GM12801 (cell line): ENCODE data around the gene EIF2B2.

Experiments
- CTCF ChIP-seq: IDR thresholded peaks from one replicate; pipeline ENCODE4 v1.5.1; 2011; ENCODE audit warnings: control low read depth; ENCODE audit not compliant: insufficient read length; ENCODE audit errors: extremely low read depth

The EIF2B2 gene

GRCh38 chr14:74984236-74985027 is 18.3 kb upstream of the EIF2B2 start:
- no peak for TF ChIP-seq CTCF

GRCh38 chr14:74985028-74985310 is 17.8 kb upstream of the EIF2B2 start:
- no peak for TF ChIP-seq CTCF

GRCh38 chr14:74985806-74986205 is 16.9 kb upstream of the EIF2B2 start:
- no peak for TF ChIP-seq CTCF

- no peak for TF ChIP-seq CTCF
Observed at GRCh38 chr14:74988131-74988530, 14.6 kb upstream of the EIF2B2 start.

GRCh38 chr14:74988993-74989392 is 13.7 kb upstream of the EIF2B2 start:
- TF ChIP-seq CTCF, result no peak

GRCh38 chr14:75001261-75001660 is 1.5 kb upstream of the EIF2B2 start:
- no peak for TF ChIP-seq CTCF

- TF ChIP-seq CTCF, result no peak
Observed at GRCh38 chr14:75001899-75002298, 822 bp upstream of the EIF2B2 start.
